Colon (tissue), 2 donors: Measurements from ENCODE around the gene FAM110A.
"Not testable (repeated sequence)": the region's sequence is repeated elsewhere in the genome, so short reads cannot be mapped to it uniquely, and the experiment has no call there.

Source experiments
- FAIRE-seq: peaks from 2 replicates; lab custom pipeline; 2012; peaks lifted over from hg19 to GRCh38; lab: Jason Lieb, UNC
- donor health status: control.
- donor health status: control.

Gene FAM110A

DNA sequence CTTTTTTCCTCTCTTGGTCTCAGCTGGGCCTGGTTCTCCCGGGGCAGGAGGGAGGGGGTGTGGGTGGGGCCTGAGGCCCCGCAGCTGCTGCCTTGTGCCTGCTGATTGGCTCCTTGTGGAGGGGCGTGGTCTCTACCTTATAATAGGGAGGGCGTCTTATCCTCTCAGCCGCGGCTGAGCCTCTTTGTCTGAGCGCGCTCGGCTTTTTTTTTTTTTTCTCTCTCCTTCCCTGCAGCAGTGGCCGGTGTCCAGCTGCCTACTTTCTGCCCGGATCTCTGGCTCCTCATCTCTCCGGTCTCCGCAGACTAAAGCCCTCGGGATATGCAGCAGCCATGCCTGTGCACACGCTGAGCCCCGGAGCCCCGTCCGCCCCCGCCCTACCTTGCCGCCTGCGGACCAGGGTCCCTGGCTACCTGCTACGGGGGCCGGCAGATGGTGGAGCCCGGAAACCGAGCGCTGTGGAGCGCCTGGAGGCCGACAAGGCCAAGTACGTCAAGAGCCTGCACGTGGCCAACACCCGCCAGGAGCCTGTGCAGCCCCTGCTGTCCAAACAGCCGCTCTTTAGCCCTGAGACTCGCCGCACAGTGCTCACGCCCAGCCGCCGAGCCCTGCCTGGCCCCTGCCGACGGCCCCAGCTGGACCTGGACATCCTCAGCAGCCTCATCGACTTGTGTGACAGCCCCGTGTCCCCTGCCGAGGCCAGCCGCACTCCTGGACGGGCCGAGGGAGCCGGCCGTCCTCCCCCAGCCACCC lies 11.1 kb downstream of the FAM110A start:
- FAIRE-seq, result no peak

DNA sequence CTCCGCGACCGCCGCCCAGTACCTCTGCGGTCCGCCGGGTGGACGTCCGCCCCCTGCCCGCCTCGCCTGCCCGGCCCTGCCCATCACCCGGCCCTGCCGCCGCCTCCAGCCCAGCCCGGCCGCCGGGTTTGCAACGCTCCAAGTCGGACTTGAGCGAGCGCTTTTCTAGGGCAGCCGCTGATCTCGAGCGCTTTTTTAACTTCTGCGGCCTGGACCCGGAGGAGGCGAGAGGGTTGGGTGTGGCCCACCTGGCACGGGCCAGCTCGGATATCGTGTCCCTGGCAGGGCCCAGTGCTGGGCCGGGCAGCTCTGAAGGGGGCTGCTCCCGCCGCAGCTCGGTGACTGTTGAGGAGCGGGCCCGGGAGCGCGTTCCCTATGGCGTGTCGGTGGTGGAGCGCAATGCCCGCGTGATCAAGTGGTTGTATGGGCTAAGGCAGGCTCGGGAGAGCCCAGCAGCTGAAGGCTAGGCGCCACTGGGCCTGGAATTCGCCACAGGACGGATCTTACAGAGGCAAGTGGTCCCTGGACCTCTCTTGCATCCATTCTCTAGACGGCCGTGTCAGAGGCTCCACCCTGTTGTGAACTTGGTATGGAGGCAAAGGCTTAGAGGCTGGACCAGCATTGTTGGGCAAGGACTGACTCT lies 11.8 kb downstream of the FAM110A start:
- FAIRE-seq, result no peak

DNA sequence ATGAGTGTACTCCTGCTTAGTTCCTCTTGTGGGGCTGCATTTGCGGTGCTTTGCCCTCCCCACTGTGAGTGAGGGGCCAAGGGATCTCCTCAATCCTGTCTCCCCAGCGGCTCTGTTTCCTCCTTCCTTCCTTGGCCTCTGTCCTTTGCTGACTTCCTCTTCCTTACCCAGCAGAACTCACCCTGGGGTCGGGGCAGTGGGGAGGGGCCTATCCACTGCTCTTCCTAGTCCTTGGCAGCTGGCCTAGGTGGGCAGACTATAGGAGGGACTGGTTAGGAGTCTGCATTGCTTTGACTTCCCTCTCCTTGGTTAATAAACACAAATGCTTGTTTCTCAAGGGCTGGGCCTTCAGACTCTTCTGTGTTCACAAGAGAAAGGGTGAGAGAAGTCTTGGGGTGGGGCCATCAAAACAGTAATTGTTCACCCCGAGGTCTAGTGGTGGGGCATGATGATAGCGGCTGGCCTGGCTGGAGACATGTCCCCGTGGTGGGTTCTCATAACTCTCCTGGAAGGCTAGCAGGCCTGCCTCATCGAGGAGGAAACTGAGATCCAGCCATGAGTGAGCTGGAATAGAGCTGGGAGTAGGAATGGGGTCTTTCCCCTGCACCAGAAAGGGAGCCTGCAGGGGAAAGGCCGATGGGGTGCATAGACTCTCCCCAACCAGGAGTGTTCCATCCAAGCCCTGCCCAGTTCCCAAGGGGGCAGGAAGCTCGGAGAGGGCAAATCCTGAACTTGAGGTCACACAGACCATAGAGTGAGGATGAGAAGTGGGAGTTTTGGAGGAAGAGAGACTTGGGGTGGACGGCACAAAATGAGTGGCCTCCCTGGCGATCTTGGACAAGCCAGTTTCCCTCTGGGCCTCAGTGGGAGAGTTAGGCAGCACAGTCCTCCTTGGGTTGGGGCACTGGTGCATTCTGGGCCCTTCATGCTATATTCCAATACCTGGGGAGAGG lies 12.7 kb downstream of the FAM110A start:
- no peak for FAIRE-seq

DNA sequence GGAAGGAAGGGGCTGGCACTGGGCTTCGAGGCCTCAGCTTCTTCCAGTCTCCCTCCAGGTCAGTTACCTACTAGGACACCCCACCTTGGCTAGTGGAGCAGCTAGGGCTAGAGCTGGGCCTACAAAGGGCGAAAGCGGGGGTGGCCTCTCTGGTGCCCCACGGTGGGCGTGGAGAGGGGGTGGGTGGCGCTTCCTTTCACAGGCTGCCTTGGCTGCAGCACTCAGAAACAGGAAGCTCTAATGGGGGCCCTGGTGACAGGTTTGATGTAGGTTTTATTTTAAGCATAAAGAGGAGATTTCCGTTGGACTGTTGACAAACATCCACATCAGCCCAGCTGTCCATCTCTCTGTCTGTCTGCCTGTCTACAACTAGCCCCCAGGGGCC lies 13.4 kb downstream of the FAM110A start:
- no peak for FAIRE-seq

DNA sequence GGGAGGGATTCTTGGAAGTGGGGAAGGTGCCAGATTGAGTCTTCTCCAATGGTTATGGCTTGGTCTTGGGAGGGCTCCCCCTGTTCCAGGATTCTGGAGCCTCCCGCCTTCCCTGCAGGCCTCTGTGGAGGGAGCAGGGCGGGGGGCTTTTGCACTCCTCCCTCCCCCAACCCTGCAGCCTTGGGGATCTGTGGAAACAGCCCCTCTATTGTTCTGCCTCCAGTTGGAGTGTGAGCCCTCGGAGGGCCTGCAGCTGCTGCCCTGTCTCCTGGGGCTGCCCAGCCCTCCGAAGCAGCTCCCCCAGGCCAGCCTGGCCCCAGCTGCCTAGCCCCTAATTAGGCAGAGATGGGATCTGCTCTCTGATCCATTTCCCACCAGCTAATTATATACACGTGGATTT lies 14.7 kb downstream of the FAM110A start:
- no peak for FAIRE-seq

DNA sequence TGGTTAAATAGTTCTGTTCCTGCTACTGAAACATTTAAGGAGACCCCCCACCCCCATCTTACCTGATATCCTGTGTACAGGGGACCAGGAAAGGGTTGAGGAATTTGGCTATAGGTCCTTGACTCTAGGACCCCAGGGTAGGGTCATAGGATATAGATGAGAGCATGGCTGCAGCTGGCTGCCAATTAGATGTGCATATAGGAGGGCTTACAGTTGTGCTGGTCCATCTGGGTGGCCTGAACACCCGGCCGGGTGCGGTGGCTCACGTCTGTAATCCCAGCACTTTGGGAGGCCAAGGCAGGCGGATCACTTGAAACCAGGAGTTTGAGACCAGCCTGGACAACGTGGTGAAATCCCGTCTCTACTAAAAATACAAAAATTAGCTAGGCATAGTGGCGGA lies 15.2 kb downstream of the FAM110A start:
- FAIRE-seq, result not testable (repeated sequence)

DNA sequence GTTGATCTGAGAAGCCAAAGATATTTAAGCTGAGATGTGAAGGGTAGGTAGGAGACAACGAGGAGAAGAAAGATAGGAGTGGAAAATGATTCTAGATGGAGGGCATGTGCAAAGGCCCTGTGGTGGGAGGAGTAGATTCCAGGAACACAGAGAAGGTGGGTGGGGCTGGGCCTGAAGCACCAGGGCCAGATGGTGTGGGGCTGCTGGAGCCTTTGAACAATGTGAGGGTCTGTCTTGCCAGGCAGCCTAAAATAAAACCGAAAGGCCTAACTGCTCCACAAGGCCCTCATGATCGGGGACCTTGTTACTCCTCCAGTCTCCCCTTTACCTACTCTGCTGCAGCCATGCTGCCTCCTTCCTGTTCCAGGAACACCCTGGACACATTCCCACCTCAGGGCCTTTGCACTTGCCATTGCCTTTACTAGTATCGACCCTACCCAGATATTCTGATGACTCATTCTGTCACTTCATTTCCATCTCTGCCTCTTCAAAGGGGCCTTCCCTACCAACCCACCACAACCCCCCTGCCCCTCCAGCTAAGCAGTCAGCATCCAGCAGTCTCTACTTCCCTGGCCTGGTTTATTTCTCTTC lies 20.0 kb downstream of the FAM110A start:
- no peak for FAIRE-seq

DNA sequence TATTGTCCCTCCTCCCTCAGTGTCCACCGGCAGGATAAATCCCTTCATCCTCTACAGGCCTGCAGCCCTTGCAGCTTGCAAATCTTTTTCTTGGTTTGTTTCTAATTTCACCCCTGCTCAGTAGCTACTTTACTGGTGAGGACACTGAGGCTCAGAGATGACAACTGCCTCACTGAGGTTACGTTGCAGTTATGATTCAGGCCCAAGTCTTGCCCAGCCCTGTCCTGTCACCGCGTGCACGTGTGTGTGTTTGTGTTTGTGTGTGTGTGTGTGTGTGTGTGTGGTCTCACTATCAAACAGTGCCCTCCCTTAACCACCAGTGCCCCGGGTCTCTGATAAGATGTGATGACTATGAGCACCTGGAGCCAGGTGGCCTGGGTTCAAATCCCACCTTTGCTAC lies 21.1 kb downstream of the FAM110A start:
- no peak for FAIRE-seq

DNA sequence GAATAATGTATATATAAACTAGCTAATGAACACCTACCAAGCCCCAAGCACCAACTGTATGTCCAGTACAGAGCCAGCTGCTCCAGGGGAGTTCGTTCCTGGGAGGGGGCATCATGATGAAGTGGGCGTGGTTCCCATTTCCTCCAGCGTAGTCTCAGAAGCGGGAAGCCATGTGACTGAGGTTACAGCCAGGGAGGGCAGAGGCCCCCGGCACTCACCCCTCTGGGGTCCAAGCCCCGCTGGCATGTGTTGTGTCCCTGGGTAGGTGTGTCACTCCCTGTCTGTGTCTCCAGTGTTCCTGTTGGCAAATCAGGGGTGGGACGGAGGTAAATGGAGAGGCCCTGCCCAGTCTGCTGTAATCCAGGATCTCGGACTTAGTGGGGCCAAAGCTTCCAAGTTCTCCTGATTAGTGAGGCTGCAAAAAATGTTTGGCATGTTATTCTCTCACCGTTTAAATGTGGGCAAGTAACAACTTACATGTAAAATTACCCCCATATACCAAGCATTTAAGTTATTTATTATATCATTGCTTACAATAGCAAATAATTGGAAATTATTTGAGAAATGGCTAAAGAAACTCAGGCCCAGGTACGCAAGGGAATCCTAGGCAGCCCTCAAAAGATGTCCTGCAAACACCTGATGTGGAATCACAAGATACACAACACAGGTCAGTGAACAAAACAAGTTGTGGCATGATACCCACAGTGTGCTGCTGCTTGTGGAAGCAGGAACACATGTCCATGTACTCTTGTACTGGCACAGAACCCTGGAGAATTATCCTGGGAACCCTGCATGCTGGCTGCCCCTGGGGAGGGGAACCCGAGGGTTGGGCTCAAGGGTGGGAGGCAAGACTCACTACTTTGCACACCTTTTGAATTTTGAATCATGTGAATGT lies 22.2 kb downstream of the FAM110A start:
- no peak for FAIRE-seq

DNA sequence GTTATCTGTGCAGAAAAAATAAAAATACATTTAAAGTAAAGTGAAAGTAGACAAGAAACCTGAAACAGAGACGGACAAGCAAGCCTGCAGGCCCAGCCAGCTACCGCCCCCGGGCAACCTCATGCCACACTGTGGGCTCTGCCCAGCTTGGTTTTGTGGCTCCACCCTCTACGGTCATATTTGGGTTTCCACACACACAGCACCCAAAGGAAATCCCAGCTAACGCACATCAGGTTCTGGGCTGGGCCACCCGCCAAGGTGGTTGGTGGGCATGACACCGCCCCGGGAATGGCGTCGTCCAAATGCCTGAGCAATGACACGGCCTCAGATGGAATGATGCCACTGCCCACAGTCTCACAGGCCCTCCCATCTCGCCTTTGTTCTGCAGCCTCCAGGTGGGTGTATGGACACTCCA lies 22.9 kb downstream of the FAM110A start:
- no peak for FAIRE-seq

DNA sequence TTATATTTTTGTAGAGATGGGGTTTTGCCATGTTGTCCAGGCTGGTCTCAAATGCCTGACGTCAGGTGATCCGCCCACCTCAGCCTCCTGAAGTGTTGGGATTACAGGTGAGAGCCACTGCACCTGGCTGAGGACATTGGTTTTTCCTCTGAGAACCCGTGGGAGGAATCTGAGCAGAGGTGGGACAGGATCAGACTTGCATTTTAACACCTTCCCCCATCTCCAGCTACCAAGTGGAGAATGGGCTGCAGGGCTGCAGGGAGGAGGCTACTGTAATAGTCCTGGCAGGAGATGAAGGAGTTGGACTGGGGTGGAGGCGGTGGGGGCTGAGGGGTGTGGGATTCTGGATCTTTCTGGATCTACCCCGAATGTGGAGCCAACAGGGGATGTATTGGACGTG lies 24.5 kb downstream of the FAM110A start:
- FAIRE-seq, result no peak

DNA sequence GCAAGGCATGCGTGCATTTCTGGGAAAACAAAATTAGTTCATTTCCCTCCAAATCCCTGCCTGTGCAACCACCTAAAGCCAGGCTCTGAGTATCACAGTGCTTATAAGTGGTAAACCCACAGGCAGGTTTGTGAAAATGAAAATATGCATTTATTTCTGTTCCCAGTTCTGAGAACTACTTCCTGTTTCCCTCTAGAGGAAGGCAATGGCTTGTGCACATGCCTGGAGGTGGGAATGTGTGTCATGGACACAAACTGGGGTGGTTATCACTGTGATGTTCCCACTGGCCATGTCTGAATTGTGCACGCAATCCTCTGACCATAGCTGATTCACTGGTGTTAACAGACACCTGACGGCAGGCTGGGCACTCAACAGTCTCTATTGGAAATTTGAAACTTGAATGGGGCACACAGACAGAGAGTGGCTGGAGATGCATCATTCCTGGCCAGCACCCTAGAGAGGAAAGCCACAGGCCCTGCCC lies 26.3 kb downstream of the FAM110A start:
- FAIRE-seq, result no peak

DNA sequence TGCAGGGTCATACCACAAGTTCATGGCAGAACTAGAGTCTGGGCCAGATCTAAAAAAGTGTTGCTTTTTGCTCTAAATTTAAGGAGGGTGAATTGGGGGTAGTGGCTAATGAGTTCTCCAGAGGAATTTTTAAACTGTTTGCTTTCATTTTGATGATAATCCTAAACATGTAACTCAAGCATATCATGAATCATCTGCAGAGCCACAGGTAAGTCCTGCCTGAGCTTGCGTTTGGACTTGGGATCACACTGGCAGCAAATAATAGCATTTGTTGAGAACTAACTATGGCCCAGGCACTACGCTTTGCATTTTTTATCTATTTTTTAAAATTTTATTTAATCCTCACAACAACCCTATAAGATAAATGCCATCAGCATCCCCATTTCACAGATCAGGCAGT lies 27.4 kb downstream of the FAM110A start:
- FAIRE-seq, result no peak

DNA sequence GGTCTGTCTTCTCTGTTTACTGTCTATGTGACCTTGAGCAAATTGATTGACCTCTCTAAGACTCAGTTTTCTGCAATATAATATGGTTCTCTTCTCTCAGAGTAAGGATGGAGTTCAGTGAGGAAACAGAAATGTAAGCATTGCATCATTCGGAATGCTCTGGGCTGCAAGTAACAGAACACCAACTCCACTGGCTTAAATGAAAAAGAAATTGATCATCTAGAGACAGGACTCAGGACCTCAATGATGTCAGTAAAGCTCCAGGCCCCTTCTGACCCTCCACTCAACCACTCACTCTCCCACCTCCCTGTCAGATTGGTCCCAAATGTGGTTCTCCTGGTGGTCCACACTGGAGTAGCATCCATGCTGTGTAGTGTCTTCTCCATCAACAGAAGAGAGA lies 31.9 kb downstream of the FAM110A start:
- FAIRE-seq, result no peak

DNA sequence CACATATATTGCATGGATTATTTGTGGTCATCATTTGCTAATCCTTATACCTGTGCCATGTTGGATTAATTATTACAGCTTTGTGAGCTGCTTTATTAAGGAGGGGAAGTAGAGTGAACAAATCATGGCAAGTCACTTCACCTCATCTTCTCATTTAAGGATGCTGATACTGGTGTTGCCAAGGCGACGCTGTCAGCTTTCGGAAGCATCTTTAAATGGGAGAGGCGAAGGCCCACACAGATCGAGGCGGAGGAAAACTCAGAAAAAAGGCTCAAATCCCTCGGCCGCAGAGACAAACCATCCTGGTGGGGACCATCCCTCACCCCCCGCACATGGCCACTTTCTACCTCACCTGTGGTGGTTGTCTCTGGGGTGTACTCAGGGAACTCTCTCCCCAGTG lies 34.8 kb downstream of the FAM110A start:
- no peak for FAIRE-seq

DNA sequence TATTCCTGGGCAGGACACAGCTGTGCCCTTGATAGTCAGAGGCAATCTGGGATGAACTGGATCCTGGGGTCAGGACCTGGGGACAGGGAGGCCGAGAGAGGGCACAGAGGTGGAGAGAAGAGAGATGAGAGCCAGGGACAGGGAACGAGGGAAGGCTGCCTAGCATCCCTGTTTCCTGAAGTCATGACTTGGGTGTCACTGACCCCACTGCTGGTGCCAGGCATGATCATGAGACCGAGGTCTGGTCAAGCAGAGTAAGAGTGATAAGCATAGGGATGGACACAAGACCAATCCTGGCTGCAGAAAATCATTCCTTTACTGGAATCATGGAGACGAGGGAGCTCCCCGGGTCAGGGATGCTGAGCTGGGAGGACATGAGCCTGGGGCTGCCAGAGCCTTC lies 36.1 kb downstream of the FAM110A start:
- FAIRE-seq, result no peak

DNA sequence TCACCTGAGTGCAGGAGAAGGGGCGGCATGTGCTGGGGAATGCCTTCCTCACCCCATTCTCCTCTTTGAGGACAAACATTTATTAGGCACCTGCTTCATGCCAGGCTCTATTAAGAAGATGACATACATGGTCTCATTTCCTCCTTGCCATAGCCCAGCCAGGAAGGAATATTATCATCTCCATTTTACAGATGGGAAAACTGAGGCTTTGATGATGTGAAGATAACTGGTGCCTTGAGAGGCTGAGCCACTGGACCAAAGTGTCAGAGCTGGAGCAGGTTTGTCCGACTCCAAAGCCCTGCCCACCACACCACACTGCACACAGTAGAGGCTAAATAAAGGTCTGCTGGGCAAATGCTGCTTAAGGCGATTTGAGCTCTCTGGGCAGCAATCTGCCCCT lies 37.2 kb downstream of the FAM110A start:
- no peak for FAIRE-seq

DNA sequence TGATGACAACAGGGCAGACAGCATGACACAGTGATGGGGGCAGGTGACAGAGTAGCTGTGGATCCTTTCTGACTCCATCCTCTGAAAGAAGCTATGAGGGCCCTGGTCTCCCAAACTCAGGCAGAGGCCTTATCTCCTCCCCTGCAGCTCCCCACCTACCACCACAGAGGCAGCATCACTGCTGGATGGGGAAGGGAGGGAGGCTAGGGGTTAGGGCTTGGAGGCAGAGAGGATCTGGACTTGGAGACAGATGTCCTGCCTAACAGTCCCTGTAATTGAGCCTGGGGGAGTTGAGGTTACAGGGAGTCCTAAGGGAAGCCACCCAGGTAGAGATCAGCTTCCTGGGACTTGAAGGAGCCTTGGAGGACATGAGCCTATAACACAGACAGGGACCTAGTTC lies 37.9 kb downstream of the FAM110A start:
- FAIRE-seq, result no peak

DNA sequence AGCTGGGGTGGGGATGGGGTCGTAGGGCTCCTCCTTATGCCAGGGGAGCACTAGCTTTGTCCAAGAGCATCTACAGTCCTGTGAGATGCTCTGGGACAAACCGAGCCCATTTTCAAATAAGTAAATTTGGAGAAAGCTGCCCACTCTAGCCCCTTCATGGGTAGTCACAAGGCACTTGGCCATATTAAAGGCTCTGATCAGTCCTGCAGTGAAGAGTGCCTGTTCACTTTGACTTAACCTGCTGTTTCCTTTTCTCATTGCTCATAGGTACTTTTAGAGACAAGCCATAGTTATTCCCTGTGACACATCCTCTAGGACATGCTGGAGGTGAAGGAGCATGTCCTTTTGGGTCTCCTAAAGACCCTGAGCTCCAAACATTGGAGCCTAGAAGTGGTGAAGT lies 38.4 kb downstream of the FAM110A start:
- no peak for FAIRE-seq

DNA sequence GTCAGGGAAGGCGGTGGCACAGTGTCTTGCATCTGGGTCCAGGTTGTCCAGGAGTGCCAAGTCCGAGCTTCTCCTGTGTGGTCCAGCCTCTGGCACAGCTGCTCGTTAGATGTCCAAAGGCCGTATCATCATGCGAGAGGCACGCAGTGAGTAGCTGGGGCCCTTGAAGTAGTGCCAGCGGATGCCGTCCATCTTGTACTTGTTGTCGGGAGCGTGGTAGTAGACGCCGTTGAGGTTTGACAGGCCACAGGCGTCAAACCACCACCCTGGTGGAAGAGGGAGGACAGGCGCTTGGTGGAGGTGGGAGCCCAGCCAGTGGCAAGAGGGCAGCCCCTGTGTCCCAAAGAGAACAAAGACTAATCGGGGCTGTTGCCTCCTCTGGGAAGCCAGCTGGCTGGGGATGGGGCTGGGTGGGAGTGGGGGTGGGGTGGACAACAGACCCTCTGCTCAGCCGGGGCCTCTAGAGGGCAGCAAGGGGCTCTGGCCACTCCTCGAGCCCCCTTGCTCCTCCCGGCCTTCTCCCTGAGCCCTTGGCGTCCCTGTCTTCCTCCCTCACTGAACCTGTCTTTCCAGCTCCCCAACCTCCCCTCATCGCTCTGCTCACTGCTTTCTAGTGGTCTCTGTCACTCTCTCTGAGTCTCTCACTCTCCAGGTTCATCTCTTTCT lies 39.5 kb downstream of the FAM110A start:
- no peak for FAIRE-seq
